NB4 (cell line): ENCODE data around the gene TXNDC8.

Experiments
- DNase-seq: peaks from one replicate; pipeline ENCODE4 v3.0.0; 2010; ENCODE audit warnings: low read depth
- H3K4me3 ChIP-seq: one replicate; pipeline ENCODE4 v1.5.1; 2011; ENCODE audit warnings: mild to moderate bottlenecking, low read depth, low read length, moderate library complexity
- CTCF ChIP-seq: IDR thresholded peaks from one replicate; pipeline ENCODE4 v1.5.1; 2012; ENCODE audit warnings: low read depth, low read length
- MAX ChIP-seq: IDR thresholded peaks from 2 replicates; pipeline ENCODE4 v1.6.1; 2011; ENCODE audit warnings: low read depth, low read length
- MYC ChIP-seq: IDR thresholded peaks from 2 replicates; pipeline ENCODE4 v1.6.1; 2011; ENCODE audit warnings: low read depth, low read length
- POLR2A ChIP-seq: IDR thresholded peaks from 2 replicates; pipeline ENCODE4 v1.6.1; 2011; ENCODE audit warnings: mild to moderate bottlenecking; ENCODE audit not compliant: insufficient read length; ENCODE audit errors: extremely low read depth

TXNDC8 gene

GRCh38 chr9:110291921-110292557 lies 45.6 kb downstream of the TXNDC8 start:
- no peak for TF ChIP-seq MYC
- TF ChIP-seq POLR2A, result no peak
- TF ChIP-seq CTCF, result no peak
- no peak for TF ChIP-seq MAX
- no peak for DNase-seq
- no peak overlapping the region for H3K4me3 ChIP-seq

- DNase-seq, result no peak
- TF ChIP-seq MAX (no peak), MYC (no peak), POLR2A (no peak), CTCF (no peak)
- no peak overlapping the region for H3K4me3 ChIP-seq
Observed at GRCh38 chr9:110290001-110290400, 47.7 kb downstream of the TXNDC8 start.

- DNase-seq, result no peak
- no peak for TF ChIP-seq MAX
- no peak overlapping the region for H3K4me3 ChIP-seq
Observed at GRCh38 chr9:110288503-110288902, 49.2 kb downstream of the TXNDC8 start.

GRCh38 chr9:110287289-110287680 lies 50.4 kb downstream of the TXNDC8 start:
- H3K4me3 ChIP-seq, result no peak overlapping the region
- no peak for DNase-seq
- TF ChIP-seq POLR2A, result no peak
- no peak for TF ChIP-seq MAX
- no peak for TF ChIP-seq MYC
- TF ChIP-seq CTCF, result no peak

GRCh38 chr9:110284211-110284844 lies 53.3 kb downstream of the TXNDC8 start:
- H3K4me3 ChIP-seq, result no peak overlapping the region
- no peak for TF ChIP-seq MYC
- no peak for TF ChIP-seq CTCF
- no peak for TF ChIP-seq MAX
- no peak for TF ChIP-seq POLR2A
- no peak for DNase-seq

GRCh38 chr9:110283751-110284150 lies 53.9 kb downstream of the TXNDC8 start:
- TF ChIP-seq CTCF (no peak), POLR2A (no peak), MAX (no peak), MYC (no peak)
- H3K4me3 ChIP-seq, result no peak overlapping the region
- DNase-seq, result no peak
